Prostate gland (tissue), 2 donors: ENCODE data around the gene USP32.
"Not testable (repeated sequence)": the region's sequence is repeated elsewhere in the genome, so short reads cannot be mapped to it uniquely, and the experiment has no call there.

Experiments
- POLR2A ChIP-seq: fragments of 450-650 bp; IDR thresholded peaks from one replicate; pipeline ENCODE4 v1.6.1; 2016; ENCODE audit warnings: antibody characterized with exemption, mild to moderate bottlenecking
- POLR2AphosphoS5 ChIP-seq: sonication (generic); formaldehyde crosslinking; IDR thresholded peaks from one replicate; pipeline ENCODE4 v1.6.1; 2017; ENCODE audit warnings: antibody characterized with exemption
- TF ChIP-seq, protein P1 (sequence below), 4 experiments: fragments of 200-600 bp in 2 of 4; fragments of 450-650 bp in 2 of 4; sonication (generic) in 2 of 4; IDR thresholded peaks; 1 replicate in 3 of 4; 2 replicates in 1 of 4; pipeline ENCODE4 v1.5.1; 2016 to 2019; ENCODE audit warnings: antibody characterized with exemption in 4 of 4, mild to moderate bottlenecking in 2 of 4, moderate library complexity in 2 of 4

DNA sequence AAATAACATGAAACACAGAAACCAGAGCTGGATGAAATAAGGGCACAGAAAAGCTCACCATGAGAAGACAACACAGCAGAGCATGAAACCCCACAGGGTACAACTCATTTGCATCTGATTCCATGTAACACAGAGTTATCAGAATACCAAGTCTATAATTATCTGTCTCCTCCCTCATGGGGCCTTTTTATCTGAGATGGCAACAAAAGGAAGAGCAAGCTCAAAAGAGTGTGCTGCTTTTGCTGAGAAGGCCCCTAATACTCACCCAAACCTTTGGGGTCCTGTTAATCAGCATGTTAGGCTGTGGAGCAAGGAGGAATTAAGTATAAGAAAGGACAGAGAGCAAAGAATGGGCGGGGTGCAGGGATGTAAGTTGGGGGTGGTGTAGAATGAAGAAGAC lies 205.6 kb downstream of the USP32 start:
- TF ChIP-seq POLR2AphosphoS5, POLR2A: not testable (repeated sequence)
- TF ChIP-seq, protein P1, sequence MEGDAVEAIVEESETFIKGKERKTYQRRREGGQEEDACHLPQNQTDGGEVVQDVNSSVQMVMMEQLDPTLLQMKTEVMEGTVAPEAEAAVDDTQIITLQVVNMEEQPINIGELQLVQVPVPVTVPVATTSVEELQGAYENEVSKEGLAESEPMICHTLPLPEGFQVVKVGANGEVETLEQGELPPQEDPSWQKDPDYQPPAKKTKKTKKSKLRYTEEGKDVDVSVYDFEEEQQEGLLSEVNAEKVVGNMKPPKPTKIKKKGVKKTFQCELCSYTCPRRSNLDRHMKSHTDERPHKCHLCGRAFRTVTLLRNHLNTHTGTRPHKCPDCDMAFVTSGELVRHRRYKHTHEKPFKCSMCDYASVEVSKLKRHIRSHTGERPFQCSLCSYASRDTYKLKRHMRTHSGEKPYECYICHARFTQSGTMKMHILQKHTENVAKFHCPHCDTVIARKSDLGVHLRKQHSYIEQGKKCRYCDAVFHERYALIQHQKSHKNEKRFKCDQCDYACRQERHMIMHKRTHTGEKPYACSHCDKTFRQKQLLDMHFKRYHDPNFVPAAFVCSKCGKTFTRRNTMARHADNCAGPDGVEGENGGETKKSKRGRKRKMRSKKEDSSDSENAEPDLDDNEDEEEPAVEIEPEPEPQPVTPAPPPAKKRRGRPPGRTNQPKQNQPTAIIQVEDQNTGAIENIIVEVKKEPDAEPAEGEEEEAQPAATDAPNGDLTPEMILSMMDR (IDR thresholded peaks at IDR 0.05): not testable (repeated sequence)
